Measurements from ENCODE around the gene C14orf119. TPM values are rescaled to one million over a fixed set of nuclear protein-coding genes. Genes with fewer than 3 reads are reported as not detected.

The C14orf119 gene
- total and polyA plus RNA-seq, 8 donors: 1.8 to 51.8 (median 25.2) TPM; not detected in 1

DNA sequence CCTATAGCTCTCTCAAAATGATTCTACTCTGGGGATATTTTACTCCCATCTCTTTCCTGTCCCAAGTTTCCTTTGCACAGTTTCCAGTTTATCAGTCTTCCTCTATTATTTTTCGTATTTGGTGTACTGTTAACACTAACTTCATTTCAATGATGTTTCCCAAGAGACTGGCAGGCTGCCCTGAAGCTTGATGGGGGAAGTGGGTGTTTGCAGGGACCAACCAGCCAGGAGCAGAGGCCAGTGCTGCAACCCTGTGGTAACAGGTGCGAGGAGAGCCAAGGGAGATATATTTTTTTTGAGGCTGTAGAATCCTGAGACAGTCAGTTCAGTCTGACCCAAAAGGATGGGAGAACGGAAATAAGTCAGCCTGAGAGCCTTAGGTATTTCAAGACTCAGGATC is 35.6 kb downstream of the C14orf119 start:
- TF ChIP-seq POLR2A (IDR thresholded peaks at IDR 0.05) (no peak), CTCF (IDR thresholded peaks at IDR 0.05) (no peak), POLR2AphosphoS5 (IDR thresholded peaks at IDR 0.05) (no peak), EP300 (IDR thresholded peaks at IDR 0.05) (no peak)
- H3K9me3 ChIP-seq: no peaks in the 10 kb centered on the region
- DNase-seq: no peak
- no peak overlapping the region for H3K27ac ChIP-seq
- no peak overlapping the region for H3K4me3 ChIP-seq
- no peaks in the 10 kb centered on the region for H3K27me3 ChIP-seq
- peaks cover 28 to 79% (median 75%) of the 10 kb centered on the region in 4 donors for H3K36me3 ChIP-seq
- peaks cover 0 to 19% (median 0%) of the 10 kb centered on the region in 4 donors for H3K4me1 ChIP-seq
- intact Hi-C loops (cut with DNase I; ENCODE audit: low total_unique reads): no loop called here
- WGBS, 5 donors: 46 to 67% (median 55%) methylated on average over 3 of the region's 3 CpGs

DNA sequence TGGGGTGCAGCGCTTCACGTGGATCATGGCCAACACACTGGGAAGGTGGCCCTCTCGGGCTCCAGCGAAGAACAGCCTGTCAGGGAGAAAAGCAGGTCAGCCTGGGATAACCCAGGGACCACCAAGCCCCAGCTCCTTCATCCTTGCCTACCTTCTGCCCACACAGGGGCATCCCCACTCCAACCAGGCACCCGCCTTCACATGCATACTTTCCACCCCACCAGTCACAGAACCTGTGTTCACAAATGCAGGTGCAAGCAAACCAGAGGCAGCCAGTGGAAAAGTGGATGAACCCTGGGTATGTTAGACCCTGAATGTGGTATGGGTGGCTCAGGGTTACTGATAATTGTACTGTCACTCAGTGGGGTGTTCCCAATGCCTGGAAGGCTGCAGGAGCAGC is 36.2 kb downstream of the C14orf119 start:
- H3K4me3 ChIP-seq: no peak overlapping the region
- WGBS, 5 donors: 85 to 89% (median 87%) methylated on average over 5 of the region's 5 CpGs
- no peaks in the 10 kb centered on the region for H3K27me3 ChIP-seq
- intact Hi-C loops (cut with DNase I; ENCODE audit: low total_unique reads): no loop called here
- DNase-seq: no peak
- H3K27ac ChIP-seq: no peak overlapping the region
- H3K36me3 ChIP-seq: peaks cover 28 to 82% (median 76%) of the 10 kb centered on the region in 4 donors
- no peak for TF ChIP-seq CTCF (IDR thresholded peaks at IDR 0.05)
- no peak for TF ChIP-seq EP300 (IDR thresholded peaks at IDR 0.05)
- no peak for TF ChIP-seq POLR2A (IDR thresholded peaks at IDR 0.05)
- no peak for TF ChIP-seq POLR2AphosphoS5 (IDR thresholded peaks at IDR 0.05)
- H3K4me1 ChIP-seq: peaks cover 0 to 13% (median 0%) of the 10 kb centered on the region in 4 donors
- H3K9me3 ChIP-seq: no peaks in the 10 kb centered on the region

DNA sequence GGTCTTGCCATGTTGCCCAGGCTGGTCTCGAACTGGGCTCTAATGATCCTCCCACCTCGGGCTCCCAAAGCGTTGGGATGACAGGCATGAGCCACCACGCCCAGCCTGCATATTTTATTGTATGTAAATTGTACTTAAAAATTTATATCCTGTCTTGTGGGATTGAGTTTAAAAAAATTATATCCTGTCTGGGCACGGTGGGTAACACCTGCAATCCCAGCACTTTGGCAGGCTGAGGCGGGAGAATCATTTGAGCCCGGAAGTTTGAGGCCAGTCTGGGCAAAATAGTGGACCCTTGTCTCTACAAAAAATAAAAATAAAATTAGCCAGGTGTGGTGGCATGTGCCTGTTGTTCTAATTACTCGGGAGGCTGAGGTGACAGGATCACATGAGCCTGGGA is 37.7 kb downstream of the C14orf119 start:
- H3K9me3 ChIP-seq: no peaks in the 10 kb centered on the region
- H3K36me3 ChIP-seq: peaks cover 33 to 77% (median 75%) of the 10 kb centered on the region in 4 donors
- TF ChIP-seq CTCF (IDR thresholded peaks at IDR 0.05) (no peak), POLR2AphosphoS5 (IDR thresholded peaks at IDR 0.05) (no peak), EP300 (IDR thresholded peaks at IDR 0.05) (no peak), POLR2A (IDR thresholded peaks at IDR 0.05) (no peak)
- H3K4me1 ChIP-seq: peaks cover 8 to 21% (median 11%) of the 10 kb centered on the region in 4 donors
- DNase-seq: no peak
- 84 to 91% (median 87%) methylated on average over 8 of the region's 8 CpGs for WGBS, 5 donors
- H3K4me3 ChIP-seq: no peak overlapping the region
- no peak overlapping the region for H3K27ac ChIP-seq
- no peaks in the 10 kb centered on the region for H3K27me3 ChIP-seq
- intact Hi-C loops (cut with DNase I; ENCODE audit: low total_unique reads): no loop called here

- Histone ChIP-seq H3K4me3 (no peak overlapping the region), H3K27ac (peak overlapping the region in 1 of 5 donors; percentile 93), H3K27me3 (no peaks in the 10 kb centered on the region), H3K4me1 (peaks cover 13 to 45% (median 20%) of the 10 kb centered on the region in 4 donors), H3K36me3 (peaks cover 25 to 75% (median 68%) of the 10 kb centered on the region in 4 donors), H3K9me3 (no peaks in the 10 kb centered on the region)
- DNase-seq: no peak
- intact Hi-C loops (cut with DNase I; ENCODE audit: low total_unique reads): no loop called here
- 88 to 95% (median 92%) methylated on average over 16 of the region's 16 CpGs for WGBS, 5 donors
- TF ChIP-seq EP300 (IDR thresholded peaks at IDR 0.05): no peak
- TF ChIP-seq POLR2AphosphoS5 (IDR thresholded peaks at IDR 0.05): no peak
- TF ChIP-seq POLR2A (IDR thresholded peaks at IDR 0.05): no peak
- TF ChIP-seq CTCF (IDR thresholded peaks at IDR 0.05): no peak
Measured at GRCh38 chr14:23136566-23137133, 41.3 kb downstream of the C14orf119 start.

Data from stomach (tissue), 9 donors.